HG03565 (cell line): ENCODE results near the gene TTLL5.

Experiments
- ATAC-seq: cut with Tn5 transposase; IDR thresholded peaks from one replicate; pipeline ENCODE4 v1.9.1; 2021; ENCODE audit warnings: mild to moderate bottlenecking, moderate library complexity; ENCODE audit not compliant: unreplicated experiment

TTLL5 gene

DNA sequence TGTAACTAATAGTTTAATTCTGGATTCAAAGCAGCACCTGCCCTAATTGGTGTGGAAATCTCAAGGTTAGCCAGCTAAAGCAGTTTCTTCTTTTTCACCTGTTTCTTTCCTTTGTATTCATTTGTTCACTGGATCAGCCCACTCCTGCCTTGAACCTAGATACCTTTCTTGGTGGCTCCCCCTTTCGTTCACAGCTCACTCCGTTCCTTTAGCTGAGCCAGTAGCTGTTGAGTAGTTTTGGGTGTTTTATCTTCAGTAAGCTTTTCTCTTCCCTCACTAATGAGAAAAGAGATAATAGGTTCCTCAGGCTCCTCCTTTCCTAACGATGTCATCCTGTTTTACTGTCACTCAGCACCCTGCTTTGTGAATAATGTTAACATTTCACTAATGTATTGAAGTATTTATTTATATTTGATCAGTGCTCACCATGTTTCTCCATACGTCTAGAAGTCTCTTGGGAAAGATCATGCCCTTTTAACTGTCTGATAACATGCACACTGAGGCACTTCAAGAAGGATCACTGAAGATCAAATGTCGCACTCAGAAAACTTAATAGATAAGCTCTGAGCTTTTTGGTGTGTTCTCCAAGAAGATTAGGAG, 199.6 kb downstream of the TTLL5 start:
- no peak for ATAC-seq

DNA sequence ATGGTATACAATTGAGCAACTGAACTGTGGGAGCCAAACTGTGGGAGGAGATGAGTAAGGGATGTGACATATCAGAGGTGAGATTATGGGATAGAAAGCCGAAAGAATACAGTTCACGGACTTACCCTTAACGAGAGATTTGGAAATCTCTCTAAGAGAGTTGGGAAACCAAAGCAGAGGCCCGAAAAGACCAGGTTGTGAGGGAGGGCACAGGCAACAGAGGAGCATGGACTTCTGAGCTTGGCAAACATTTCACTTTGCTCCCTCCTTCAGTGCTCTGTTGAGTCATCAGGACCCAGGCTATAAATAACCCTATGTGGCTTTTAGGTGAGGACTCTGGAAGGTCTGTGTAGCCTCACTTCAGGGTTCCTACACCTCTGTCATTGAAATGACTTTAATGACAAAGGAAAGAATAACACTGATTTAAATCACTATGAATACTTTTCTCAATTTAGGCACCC, 200.1 kb downstream of the TTLL5 start:
- no peak for ATAC-seq

DNA sequence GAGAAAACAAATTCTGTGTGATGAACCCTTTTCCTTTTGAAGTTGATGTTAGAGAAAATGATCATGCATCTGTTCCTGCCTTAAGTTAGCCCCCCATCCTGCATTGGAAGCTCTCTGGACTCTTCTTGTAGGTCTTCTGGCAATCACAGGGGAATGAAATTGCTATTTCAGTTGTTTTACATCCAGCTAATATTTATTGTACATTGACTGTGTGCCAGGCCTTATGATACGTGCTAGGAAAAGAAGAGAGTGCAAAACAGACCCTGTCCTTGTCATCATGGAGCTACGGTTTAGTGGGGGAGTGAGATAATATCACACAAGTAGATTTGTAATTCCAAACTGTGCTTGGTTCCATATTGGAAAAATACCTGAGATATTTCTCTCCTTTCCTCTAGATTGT, 202.2 kb downstream of the TTLL5 start:
- ATAC-seq = no peak

DNA sequence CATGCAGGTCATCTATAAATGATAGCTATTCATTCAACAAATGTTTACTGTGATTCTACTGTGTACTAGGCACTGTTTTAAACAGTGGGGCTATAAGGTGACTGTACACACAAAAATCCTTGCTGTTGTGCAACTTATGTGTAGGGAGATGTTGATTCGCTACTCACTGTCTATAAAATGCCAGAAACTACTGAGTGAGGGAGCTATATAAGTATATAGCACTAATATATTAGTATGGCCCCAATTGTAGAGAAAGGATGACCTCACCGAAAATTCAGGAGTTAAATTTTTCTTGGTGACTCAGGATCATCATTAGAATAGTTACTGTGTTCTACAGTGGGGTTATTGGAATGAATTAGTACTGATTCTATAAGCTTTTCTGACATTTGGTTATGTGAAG, 203.3 kb downstream of the TTLL5 start:
- no peak for ATAC-seq

DNA sequence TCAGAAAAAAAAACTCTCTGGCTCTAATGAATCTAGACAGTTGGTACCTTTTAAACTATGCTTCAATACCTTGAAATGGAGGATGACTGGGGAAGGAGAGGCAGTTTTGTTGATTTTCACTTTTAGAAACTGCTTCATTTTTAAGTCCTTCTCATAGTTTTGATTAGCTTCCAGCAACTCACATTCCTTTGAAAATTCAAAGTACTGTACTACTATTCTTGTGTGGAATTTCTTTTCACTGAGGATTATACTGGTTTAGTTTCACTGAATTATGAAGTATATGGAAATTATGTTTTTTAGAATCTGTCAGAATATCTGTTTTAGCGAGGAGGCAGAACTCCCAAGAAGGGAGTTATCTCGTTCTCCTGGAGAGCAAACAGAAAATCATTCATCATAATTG, 204.5 kb downstream of the TTLL5 start:
- ATAC-seq = no peak

DNA sequence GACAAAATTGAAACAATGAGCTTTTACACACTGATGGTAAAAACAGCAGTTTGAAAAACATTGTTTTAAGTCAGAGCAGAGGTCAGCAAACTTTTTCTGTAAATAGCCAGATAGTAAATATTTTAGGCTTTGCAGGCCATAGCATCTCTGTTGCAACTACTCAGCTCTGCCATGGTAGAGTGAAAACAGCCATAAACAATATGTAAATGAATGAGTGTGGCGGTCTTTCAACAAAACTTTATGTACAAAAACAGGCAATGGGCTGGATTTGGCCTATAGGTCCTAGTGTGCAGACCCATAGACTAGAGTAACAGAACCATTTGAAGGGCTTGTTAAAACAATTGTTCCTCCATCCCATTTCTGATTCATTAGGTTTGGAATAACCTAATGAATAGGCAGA, 205.9 kb downstream of the TTLL5 start:
- ATAC-seq = no peak

DNA sequence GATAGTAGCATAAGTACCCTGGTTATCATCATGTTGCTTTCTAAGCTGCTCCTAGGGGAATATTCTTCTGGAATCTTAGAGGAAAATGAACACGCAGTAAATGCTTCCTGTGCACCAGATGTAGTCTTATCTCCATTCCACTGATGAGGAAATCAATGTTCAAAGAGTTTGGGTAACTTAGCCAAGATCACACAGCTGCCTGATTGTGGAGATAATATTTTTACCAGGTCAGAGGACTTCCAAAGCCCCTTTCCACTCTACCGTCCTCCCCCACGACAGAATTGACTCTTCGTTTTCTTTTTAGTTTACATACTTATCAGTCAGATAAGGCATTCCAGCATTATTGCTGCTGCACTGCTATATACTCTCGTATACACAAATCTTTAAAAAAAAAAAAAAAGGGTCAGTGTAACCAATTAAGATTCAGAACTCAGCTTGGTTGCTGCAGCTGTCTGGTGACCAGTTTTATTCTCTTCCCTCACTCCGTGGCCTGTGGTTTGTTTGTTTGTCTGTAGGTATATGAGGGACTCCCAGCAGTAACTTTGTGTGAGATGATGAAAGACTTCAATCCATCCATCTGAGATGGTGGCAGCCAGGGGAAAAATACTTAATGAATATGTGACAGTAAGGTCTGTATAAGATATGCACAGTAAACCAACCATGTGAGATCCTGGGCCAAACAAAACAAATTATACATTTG, 210.3 kb downstream of the TTLL5 start:
- ATAC-seq = no peak

DNA sequence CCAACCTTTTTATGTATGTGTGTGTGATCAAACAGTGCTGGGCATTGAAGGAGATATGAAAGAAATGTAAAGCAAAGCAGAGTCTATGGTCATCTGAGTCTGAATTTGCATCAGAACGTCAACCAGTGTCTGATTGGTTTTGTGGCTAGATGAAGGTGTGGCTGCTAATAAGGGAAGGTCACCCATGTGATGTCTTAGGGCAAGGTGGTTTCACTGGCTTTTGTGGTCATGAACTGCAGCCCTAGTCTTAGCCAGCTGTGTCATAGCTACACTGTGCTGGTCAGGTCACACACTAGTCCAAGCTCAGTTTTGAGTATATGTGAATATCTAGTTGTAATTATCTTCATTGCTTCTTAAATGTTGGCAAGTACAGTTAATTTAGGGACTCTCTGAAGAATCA, 214.9 kb downstream of the TTLL5 start:
- ATAC-seq = peak; percentile 93

DNA sequence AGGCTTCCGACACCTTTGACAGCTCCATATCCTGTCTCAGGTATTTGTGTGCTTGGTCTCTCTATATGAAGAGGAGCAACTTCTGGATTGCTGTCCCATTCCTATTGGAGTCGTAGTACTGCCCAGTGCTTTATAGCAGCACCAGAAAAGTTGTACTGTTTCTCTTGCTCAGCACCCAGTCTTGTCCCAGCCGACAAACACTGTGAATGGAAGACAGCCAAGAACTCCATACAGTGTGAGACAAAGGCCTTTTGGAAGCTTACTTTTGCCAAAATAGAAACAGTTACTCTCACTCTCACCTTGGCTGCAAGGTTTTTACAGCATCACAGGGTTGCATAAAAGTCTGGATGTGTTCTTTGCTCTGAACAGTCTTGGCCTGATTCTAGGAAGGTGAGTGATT, 215.5 kb downstream of the TTLL5 start:
- ATAC-seq = no peak

DNA sequence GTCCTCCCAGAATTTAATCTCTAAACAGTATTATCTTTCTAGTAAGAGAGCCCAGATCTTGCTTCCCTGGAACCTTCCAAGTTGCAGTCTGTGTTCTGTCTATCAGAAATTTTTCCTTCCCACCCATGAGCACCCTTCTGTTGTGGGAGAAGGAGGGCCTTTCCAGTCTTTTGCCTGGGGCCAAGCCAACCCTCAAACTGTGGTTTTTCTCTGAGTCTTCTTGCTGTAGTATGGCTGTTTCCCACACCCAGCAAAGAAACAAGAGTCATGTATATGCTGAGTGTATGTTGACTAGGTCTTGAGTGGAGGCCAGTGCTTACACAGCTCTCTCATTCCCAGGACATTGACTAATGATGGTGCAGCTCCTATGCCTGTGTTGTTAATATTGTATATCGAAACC, 216.2 kb downstream of the TTLL5 start:
- no peak for ATAC-seq

DNA sequence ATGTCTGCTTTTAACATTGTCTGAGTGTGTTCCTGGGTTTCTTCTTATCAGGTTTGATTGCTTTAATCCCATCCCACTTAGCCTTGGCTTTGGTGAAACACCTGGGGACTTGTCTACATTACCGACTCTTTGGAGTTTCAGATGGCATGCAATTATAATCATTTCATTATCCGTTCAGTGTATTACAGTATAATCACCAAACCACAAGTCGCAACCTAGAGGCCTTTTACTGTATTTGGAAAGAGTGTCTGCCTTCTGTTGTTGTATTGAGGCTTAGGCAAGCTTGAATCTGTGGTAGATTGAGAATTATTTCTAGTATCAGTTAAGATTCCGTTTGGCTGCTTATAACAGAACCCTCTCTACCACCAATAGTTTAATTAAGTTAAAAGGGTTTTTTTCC, 216.8 kb downstream of the TTLL5 start:
- no peak for ATAC-seq

DNA sequence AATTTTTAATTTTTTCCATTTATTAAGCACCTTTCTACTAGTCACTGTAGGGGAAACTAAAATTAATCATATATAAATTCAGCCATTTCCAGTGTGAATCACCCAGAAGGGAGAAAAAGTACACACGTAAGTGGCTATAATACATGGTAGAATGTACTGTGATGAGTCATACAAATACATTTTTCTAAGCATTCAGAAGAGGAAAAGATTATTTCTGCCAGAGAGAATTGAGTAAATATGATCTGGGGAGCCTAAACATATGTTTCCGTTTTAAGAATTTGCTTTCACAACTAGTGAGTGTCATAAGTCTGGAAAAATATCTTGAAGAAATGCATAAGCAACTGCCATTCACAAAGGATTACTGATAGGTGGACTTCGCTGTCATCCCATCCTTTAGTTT, 218.0 kb downstream of the TTLL5 start:
- no peak for ATAC-seq

DNA sequence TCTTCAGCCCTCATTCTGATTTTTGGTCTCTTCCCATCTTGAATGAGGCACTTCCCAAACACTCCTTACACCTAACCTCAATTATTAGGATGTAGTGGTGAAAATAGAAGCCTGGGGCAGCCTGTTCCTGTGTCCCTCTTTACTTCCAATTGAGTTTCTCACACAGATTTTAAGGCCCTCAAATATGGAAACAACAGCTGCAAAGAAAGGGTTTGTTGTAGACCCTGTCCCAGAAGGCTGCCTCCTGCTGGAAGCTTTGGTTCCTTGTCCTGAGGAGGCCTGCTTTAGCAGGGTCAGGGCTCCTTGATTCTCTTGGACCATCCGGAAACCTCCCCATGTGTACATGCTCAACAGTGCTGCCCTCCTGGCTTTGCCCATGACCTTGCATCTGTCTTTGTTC, 219.5 kb downstream of the TTLL5 start:
- no peak for ATAC-seq

DNA sequence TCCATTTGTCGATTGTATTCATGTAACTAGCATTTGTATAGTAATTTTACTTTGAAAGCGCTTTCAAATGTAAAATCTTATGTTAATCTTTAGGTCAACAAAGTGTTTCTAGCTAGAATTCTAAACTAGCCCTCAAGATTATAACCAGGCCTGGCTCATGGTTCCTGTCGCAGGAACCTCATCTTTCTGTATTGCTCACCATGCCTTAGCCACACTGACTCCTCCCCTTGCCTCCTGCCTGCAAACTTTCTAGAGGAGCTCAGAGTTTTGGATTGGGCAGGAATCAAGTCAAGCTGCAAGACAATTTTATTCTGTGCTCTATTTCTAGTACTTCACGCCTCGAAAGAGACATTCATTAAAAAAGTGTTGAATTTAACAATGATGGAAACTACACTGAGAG, 220.9 kb downstream of the TTLL5 start:
- ATAC-seq = no peak

DNA sequence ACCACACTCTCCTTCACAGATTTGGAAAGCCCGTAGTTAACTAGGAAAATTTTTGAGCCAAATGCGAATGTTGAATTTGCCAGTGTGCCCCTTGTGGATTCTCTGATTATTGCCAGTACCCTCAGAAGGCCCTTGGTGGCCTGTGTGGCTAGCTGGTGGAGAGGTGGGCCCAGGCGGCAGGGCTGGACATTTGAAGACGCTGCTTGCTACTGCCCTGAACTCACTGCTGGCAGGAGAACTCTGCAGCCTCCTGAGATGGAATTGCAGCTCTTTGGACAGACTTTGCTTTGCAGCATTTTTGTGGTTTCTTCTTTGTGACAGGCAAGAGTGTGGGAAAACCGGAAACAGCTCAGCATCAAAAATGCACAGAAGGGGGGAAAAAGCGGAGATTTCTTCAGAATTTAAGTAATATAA, 223.2 kb downstream of the TTLL5 start:
- no peak for ATAC-seq

DNA sequence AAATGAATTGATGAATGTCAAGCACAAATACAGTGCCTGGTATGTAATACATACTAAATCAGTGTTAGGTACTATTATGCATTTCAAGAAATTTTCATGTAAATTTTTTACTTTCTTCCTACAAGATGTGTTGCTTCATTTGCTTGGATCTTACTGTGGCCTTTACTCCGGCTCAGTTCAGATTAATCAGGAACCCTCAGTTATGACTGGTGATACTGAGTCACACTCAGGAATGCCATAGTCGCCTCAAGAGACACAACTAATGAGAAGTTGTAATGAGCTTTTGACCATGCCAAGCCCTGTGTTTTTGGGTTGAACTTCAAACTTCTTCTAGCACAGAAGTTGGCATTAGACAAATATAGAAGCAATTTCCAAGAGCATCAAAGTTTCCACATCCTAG, 224.8 kb downstream of the TTLL5 start:
- ATAC-seq = no peak

DNA sequence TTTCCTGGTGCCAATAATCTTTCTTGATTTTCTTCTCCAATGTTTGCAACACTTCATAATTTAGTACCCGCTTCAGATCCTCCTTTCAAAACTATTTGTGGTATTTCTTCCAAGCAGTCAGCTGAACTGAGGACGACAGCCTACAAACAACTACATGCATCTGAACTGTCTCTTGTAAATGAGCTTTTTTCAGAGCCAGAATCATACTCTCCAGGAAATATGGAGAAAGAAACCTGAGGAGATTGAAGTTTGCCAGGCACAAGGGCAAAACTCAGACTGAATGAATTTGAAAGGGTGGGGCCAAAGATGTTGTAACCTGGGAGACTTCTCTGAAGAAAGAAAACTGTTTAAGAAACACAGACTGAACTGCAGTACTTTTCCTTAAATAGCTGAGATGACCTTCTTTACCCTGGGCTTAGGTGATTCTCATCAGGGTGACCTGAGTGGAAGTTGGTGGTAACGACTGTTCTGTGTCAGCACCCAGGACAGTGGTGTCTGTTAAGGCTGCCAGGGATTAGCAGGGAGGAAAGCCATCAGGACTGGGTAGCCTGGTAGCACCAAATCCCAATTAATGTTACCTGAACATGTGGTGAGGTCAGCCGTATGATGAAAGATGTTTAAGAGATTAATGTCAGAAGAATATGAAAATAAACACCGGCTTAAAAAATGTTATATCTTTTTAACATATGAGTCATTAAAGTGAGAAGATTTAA, 225.7 kb downstream of the TTLL5 start:
- ATAC-seq = no peak

DNA sequence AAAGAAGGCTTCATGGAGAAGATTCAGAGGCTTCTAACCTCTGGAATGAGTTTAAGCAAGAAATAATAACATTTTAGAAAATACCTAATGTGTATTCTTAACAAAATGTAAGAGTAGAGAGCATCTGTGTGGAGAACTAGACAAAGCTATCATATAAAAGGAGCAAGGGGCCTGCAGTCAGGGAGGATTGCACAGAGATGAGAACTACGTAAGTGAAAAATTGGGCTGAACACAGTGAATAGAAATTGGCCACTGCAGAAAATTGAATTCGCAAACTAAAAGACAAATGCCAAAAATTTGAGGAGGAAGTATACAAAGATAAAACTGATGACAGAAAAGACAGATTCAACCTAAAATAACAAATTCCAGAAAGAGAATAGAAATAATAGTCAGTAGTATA, 227.9 kb downstream of the TTLL5 start:
- no peak for ATAC-seq

DNA sequence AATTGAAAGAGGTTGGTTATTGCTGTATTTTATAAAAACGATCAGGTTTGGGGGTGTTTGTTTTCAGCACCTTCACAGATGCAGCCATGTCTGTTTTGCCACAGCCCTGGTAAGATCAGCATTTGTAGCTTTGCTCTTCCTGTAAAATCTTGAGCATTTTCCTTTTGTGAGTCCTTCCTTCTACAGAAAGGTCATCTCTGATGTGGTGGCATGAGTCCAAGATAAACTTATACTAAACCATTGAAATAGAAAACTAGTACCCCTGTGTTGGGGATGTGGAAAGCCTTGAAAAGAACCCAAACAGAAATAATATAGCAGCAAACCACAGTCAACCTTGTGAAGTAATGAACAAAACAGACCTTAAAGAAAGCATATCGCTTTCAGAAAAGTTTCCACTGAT, 235.3 kb downstream of the TTLL5 start:
- ATAC-seq = no peak

DNA sequence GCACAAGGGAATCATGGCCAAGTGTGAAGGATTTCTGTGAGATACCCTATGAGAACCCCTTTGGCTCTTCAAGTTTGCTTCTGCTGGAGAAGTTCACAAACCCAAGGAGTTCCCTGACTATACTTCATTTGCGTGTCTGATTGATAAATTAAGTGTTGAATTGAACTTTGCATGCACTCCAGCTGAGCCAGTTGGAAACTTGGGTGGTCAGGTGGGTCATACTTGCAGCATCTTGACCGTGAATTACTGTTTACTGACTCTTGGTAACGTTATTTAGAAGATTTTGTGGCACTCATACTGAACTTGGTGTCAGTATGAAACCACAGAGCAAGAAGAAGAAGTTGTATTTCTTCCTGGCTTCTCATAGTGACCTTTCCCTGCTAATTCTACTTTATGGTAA, 243.3 kb downstream of the TTLL5 start:
- ATAC-seq = no peak

DNA sequence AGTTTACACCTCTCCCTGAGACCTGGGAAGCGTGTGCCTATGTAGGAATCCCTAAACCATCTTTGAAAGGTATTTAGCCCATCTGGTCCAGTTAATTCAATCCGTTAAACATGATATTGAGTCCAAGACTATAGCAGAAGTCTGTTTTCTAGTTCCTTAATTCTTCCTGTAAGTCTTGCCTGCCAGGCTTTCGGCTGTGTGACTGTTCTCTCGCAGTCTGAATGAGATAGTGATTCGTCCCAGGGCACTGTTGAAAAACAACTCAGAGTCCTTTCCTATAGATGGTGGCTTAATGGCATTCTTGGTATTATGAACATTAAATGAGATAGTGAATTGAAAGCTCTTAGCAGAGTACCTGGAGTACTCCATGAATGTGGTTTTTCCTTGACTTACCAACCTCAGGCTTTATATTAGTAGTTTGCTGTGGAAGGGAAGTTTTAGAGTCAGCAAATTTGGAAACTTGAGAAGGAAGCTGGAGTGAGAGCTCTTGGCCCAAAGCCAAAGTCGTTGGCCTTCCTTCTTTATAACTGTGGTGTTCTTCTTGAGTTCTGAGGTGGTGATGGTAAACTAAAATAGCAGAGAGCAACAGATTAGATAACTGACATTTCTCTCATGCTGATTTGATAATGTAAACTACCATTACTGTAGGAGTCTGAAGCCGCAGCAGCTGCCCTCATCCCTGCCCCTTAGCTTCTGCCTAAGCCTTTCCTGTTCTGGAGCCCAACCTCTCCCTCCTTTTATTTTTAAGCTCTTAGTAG, 244.3 kb downstream of the TTLL5 start:
- ATAC-seq = no peak

DNA sequence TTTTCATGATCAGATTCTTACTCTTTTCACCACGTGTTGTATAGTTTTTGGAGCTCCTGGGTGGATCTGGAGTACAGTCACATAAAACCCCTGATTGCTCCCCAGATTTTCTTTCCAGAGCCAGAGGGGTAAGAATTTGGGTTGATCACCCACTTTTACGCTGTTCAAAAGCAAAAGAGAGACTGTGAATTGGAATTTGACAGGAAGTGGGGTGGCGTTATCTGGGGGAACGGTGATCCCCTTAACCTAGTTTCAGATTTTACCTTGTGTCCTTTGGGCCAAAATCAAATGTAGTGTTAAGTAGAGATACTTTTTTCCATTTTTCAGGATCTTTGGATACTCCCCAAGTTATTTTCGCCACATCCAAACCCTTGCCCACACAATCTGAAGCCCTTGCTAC, 245.2 kb downstream of the TTLL5 start:
- ATAC-seq = no peak
